ENCODE measurements around the gene FRK.

GRCh38 chr6:116028233-116028632 is 32.5 kb downstream of the FRK start:
- TF ChIP-seq POLR2A (IDR thresholded peaks at IDR 0.05), result no peak
- no peak for TF ChIP-seq CTCF (IDR thresholded peaks at IDR 0.05)
